ENCODE measurements around the gene EHD4. TPM values are rescaled to one million over a fixed set of nuclear protein-coding genes. Genes with fewer than 3 reads are reported as not detected.
A peak's percentile ranks its signal among the peaks of the same experiment; 100 is the strongest.

The EHD4 gene
- total and polyA plus RNA-seq, 9 donors: 8.8 to 23.3 (median 13.7) TPM

DNA sequence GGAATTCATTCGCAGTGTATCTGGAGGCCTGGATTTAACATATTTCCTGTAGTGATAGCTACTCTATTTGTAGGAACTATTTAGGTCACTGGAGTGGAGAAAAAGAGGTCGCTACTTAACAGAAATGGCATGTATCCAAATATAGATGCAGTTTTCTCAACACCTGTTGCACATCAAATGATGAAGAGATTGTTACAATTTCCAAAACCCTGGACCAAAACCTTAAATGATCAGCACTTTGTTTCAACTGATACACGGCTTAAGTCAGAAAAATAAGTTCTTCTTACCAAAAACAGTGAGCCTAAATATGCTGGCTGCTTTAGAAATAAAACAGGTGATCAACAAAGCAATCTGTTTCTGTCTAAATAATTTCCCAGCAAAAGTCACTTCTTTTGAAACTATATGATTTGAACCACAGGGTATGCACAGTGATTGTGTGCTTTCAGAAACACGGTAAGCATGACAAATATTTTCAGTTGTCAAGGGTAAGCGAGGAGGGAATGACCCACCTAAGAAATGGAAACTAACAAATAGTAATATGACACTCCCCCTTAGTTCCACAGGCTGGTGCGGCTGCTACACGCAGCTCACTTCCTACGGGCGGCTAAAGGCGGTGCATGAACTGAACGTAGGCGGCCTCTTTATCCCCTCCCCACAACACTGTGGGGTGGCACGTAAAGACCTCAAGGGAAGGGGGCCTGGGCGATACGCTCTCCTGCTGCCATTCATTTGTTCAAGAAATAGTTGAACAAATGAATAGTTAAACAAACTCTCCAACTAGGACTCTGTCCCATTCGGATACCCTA is 1.1 kb downstream of the EHD4 start:
- DNase-seq: peak; percentile 42 to 61 (median 57)
- H3K27ac ChIP-seq: peak overlapping the region; percentile 67 to 74
- TF ChIP-seq, protein P1, sequence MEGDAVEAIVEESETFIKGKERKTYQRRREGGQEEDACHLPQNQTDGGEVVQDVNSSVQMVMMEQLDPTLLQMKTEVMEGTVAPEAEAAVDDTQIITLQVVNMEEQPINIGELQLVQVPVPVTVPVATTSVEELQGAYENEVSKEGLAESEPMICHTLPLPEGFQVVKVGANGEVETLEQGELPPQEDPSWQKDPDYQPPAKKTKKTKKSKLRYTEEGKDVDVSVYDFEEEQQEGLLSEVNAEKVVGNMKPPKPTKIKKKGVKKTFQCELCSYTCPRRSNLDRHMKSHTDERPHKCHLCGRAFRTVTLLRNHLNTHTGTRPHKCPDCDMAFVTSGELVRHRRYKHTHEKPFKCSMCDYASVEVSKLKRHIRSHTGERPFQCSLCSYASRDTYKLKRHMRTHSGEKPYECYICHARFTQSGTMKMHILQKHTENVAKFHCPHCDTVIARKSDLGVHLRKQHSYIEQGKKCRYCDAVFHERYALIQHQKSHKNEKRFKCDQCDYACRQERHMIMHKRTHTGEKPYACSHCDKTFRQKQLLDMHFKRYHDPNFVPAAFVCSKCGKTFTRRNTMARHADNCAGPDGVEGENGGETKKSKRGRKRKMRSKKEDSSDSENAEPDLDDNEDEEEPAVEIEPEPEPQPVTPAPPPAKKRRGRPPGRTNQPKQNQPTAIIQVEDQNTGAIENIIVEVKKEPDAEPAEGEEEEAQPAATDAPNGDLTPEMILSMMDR (IDR thresholded peaks at IDR 0.05): peak in 1 of 3 donors; percentile 16
- TF ChIP-seq POLR2A (IDR thresholded peaks at IDR 0.05) (no peak), EP300 (IDR thresholded peaks at IDR 0.05) (no peak)
- H3K36me3 ChIP-seq: no peaks in the 10 kb centered on the region
- no peaks in the 10 kb centered on the region for H3K27me3 ChIP-seq
- H3K4me1 ChIP-seq (ENCODE audit: insufficient read depth): no peaks in the 10 kb centered on the region
- peak overlapping the region; percentile 97 for H3K4me3 ChIP-seq
- intact Hi-C loops (cut with DNase I): no loop called here
- 8 to 9% (median 8%) methylated on average over 16 of the region's 16 CpGs for WGBS, 3 donors
- H3K9me3 ChIP-seq: no peaks in the 10 kb centered on the region

DNA sequence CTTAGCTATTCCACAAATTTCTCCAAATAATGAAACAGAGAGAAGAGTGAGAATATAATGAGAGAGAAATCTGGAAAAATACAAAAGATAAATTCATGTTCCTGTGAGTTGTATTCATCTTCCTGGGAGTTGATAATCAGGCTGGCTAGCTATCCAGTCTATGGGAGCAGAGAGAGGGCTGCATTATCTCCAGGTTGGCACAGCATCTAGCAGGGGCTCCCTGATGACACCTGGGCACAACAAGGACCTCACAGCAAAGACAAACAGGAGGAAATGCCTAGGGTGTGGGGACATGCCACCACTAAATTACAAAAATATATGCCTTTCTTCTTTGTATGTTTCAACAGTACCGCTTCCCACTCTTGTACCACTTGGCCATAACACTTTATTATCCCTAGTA is 1.9 kb downstream of the EHD4 start:
- H3K4me1 ChIP-seq (ENCODE audit: insufficient read depth): peaks cover 4% of the 10 kb centered on the region
- no peak for TF ChIP-seq POLR2A (IDR thresholded peaks at IDR 0.05)
- TF ChIP-seq, protein P1 (IDR thresholded peaks at IDR 0.05): no peak
- TF ChIP-seq EP300 (IDR thresholded peaks at IDR 0.05): no peak
- intact Hi-C loops (cut with DNase I): no loop called here
- no peak overlapping the region for H3K27ac ChIP-seq
- H3K4me3 ChIP-seq: no peak overlapping the region
- WGBS, 3 donors: 97 to 98% (median 98%) methylated on average over 1 of the region's 1 CpG
- H3K36me3 ChIP-seq: no peaks in the 10 kb centered on the region
- DNase-seq: no peak
- H3K9me3 ChIP-seq: no peaks in the 10 kb centered on the region
- H3K27me3 ChIP-seq: no peaks in the 10 kb centered on the region

DNA sequence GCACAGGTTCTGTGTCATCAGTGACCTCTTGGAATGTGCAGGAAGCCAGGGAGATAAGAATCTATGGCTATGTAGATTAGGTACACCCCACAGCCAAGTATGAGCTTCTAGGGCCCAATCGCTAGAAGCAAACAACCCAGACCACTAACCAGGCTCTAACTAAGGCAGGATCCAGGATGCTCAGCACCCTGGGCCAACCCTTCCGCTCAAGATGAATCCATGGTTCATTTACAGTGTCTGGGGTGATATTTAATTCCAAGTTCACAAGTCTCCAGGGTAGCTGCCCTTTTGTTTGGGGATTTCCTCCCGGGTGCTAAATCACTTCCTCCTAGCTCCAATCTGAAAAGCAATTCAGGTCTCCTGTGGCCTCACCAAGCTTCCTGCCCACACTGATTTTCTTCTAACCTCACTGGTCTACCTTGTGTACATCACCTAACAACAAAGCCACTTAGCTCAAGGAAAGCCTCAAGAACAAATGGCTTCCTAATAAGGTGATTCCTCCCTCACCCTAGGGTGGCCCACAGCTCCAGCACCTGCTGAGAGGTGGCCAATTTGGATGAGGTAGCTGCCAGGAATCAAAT is 2.4 kb downstream of the EHD4 start:
- Histone ChIP-seq H3K9me3 (no peaks in the 10 kb centered on the region), H3K4me3 (no peak overlapping the region), H3K4me1 (ENCODE audit: insufficient read depth) (peaks cover 4% of the 10 kb centered on the region), H3K27me3 (no peaks in the 10 kb centered on the region), H3K27ac (no peak overlapping the region), H3K36me3 (no peaks in the 10 kb centered on the region)
- DNase-seq: no peak
- TF ChIP-seq, protein P1 (IDR thresholded peaks at IDR 0.05): no peak
- WGBS, 3 donors: 81 to 84% (median 83%) methylated on average over 3 of the region's 3 CpGs
- intact Hi-C loops (cut with DNase I): no loop called here

DNA sequence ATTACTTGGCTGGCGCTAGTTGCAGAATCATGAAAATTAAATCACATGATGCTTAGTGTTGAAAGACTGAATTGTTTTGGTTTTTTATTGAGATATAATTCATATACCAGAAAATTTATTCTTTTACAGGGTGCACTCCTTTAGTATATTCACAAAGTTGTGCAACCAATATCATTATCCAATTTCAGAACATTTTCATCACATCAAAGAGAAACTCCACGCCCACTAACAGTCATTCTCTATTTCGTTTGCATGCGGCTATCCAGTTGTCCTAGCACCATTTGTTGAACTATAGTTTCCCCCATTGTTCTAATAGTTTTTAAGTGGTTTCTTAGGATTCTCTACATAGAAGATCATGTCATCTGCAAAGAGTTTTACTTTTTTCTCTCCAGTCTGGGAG is 3.7 kb downstream of the EHD4 start:
- TF ChIP-seq EP300 (IDR thresholded peaks at IDR 0.05) (no peak), POLR2A (IDR thresholded peaks at IDR 0.05) (no peak)
- TF ChIP-seq, protein P1 (IDR thresholded peaks at IDR 0.05): no peak
- no peak overlapping the region for H3K4me3 ChIP-seq
- H3K9me3 ChIP-seq: no peaks in the 10 kb centered on the region
- no peak overlapping the region for H3K27ac ChIP-seq
- H3K4me1 ChIP-seq (ENCODE audit: insufficient read depth): peaks cover 4% of the 10 kb centered on the region
- intact Hi-C loops (cut with DNase I): no loop called here
- H3K27me3 ChIP-seq: no peaks in the 10 kb centered on the region
- no peak for DNase-seq
- 84 to 95% (median 87%) methylated on average over 4 of the region's 4 CpGs for WGBS, 3 donors
- no peaks in the 10 kb centered on the region for H3K36me3 ChIP-seq

Data from ovary (tissue), 9 donors.